Endothelial cell (in vitro differentiated cells): Measurements from ENCODE around the gene KLF1. TPM values are rescaled to one million over a fixed set of nuclear protein-coding genes. Genes with fewer than 3 reads are reported as not detected.

Experiments
- DNase-seq: peaks from one replicate; pipeline ENCODE4 v3.0.0; 2021; ENCODE audit warnings: low spot score
- H3K27ac Mint-ChIP-seq: one replicate; pipeline ENCODE4 v1.8.0; 2021; ENCODE audit warnings: mixed read lengths, inconsistent platforms; ENCODE audit not compliant: unreplicated experiment
- H3K27me3 Mint-ChIP-seq: one replicate; pipeline ENCODE4 v1.8.0; 2021; ENCODE audit warnings: mild to moderate bottlenecking, moderate library complexity, mixed read lengths, inconsistent platforms; ENCODE audit not compliant: unreplicated experiment
- H3K36me3 Mint-ChIP-seq: one replicate; pipeline ENCODE4 v1.8.0; 2021; ENCODE audit warnings: mild to moderate bottlenecking, low read depth, mixed read lengths, inconsistent platforms; ENCODE audit not compliant: unreplicated experiment
- H3K4me1 Mint-ChIP-seq: one replicate; pipeline ENCODE4 v1.8.0; 2021; ENCODE audit warnings: mild to moderate bottlenecking, mixed read lengths, inconsistent platforms; ENCODE audit not compliant: unreplicated experiment
- H3K4me3 Mint-ChIP-seq: one replicate; pipeline ENCODE4 v1.8.0; 2021; ENCODE audit warnings: mild to moderate bottlenecking, mixed read lengths, inconsistent platforms; ENCODE audit not compliant: unreplicated experiment
- H3K9me3 Mint-ChIP-seq: one replicate; pipeline ENCODE4 v1.8.0; 2021; ENCODE audit warnings: mixed read lengths, inconsistent platforms; ENCODE audit not compliant: unreplicated experiment
- CTCF ChIP-seq: fragments of 200-600 bp; sonication (generic); IDR thresholded peaks from one replicate; pipeline ENCODE4 v1.5.0; 2021; ENCODE audit warnings: antibody characterized with exemption; ENCODE audit not compliant: unreplicated experiment
- total RNA-seq: library from RNA; stranded (reverse); fragmentation: NEBNext Ultra II Directional; extraction: Animal tissue kit (Norgen Biotek cat#: 25700); gene quantifications from one replicate; pipeline ENCODE4 v1.2.1, GENCODE V29; 2021; ENCODE audit not compliant: unreplicated experiment

The KLF1 gene
- total RNA-seq, 1 donor from 2014 or later = 0.54 TPM

GRCh38 chr19:12867120-12868099 is 19.6 kb downstream of the KLF1 start:
- H3K27me3 Mint-ChIP-seq = peaks cover 9% of the 10 kb centered on the region
- H3K4me1 Mint-ChIP-seq = peaks cover 4% of the 10 kb centered on the region
- no peak overlapping the region for H3K27ac Mint-ChIP-seq
- H3K4me3 Mint-ChIP-seq = peak overlapping the region; percentile 87
- H3K9me3 Mint-ChIP-seq = no peaks in the 10 kb centered on the region
- peak; percentile 88 for DNase-seq
- H3K36me3 Mint-ChIP-seq = peaks cover 10% of the 10 kb centered on the region
- no peak for TF ChIP-seq CTCF

- Mint-ChIP-seq H3K36me3 (peaks cover 3% of the 10 kb centered on the region), H3K27me3 (peaks cover 7% of the 10 kb centered on the region), H3K4me3 (peak overlapping the region; percentile 51), H3K27ac (no peak overlapping the region), H3K4me1 (peaks cover 4% of the 10 kb centered on the region), H3K9me3 (no peaks in the 10 kb centered on the region)
- no peak for TF ChIP-seq CTCF
- no peak for DNase-seq
Measured at GRCh38 chr19:12866416-12867119, 20.4 kb downstream of the KLF1 start.

- Mint-ChIP-seq H3K4me1 (peaks cover 4% of the 10 kb centered on the region), H3K27ac (no peak overlapping the region), H3K27me3 (peaks cover 7% of the 10 kb centered on the region), H3K36me3 (peaks cover 3% of the 10 kb centered on the region), H3K9me3 (no peaks in the 10 kb centered on the region), H3K4me3 (peak overlapping the region; percentile 51)
- TF ChIP-seq CTCF = no peak
- DNase-seq = no peak
Measured at GRCh38 chr19:12865746-12866415, 21.1 kb downstream of the KLF1 start.

- H3K4me3 Mint-ChIP-seq = no peak overlapping the region
- H3K9me3 Mint-ChIP-seq = no peaks in the 10 kb centered on the region
- peaks cover 7% of the 10 kb centered on the region for H3K27me3 Mint-ChIP-seq
- no peak overlapping the region for H3K27ac Mint-ChIP-seq
- peaks cover 3% of the 10 kb centered on the region for H3K36me3 Mint-ChIP-seq
- no peak for TF ChIP-seq CTCF
- DNase-seq = no peak
- peaks cover 4% of the 10 kb centered on the region for H3K4me1 Mint-ChIP-seq
Measured at GRCh38 chr19:12864721-12865715, 22.0 kb downstream of the KLF1 start.
